GM20000 (cell line): ENCODE measurements around the gene CDKL4.
"Not testable (repeated sequence)": the region's sequence is repeated elsewhere in the genome, so short reads cannot be mapped to it uniquely, and the experiment has no call there.

Experiments used
- DNase-seq: peaks from one replicate; pipeline ENCODE4 v3.0.0; 2012; ENCODE audit warnings: low spot score
- TF ChIP-seq, protein P1 (sequence below): IDR thresholded peaks from 2 replicates; pipeline ENCODE4 v1.5.1; 2012; ENCODE audit warnings: mild to moderate bottlenecking, control low read depth; ENCODE audit errors: extremely low read depth, missing control alignments

The CDKL4 gene

DNA sequence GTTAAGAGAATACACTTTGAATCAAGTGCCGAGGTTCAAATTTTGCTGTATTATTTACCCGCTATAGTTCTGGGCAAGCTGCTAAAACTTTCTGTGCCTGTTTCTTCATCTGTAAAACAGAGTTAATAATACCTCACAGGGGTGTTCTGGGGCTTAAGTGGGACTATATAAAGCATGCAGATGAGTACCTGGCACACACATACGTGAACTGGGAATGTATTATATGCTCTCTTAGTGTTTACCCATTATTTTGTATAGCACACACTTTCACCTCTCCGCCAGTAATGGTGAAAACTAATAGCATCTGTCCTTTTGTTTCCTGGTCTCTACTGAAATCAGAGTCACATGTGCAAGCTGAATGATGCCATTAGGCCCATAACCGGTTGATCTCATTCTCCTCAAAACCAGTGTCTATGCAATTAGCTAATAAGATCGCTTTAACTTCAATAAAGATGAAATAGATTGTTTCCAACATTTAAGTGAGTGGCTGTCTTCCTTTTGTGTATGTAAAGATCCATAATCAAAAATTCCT, 3.8 kb upstream of the CDKL4 start:
- TF ChIP-seq, protein P1, sequence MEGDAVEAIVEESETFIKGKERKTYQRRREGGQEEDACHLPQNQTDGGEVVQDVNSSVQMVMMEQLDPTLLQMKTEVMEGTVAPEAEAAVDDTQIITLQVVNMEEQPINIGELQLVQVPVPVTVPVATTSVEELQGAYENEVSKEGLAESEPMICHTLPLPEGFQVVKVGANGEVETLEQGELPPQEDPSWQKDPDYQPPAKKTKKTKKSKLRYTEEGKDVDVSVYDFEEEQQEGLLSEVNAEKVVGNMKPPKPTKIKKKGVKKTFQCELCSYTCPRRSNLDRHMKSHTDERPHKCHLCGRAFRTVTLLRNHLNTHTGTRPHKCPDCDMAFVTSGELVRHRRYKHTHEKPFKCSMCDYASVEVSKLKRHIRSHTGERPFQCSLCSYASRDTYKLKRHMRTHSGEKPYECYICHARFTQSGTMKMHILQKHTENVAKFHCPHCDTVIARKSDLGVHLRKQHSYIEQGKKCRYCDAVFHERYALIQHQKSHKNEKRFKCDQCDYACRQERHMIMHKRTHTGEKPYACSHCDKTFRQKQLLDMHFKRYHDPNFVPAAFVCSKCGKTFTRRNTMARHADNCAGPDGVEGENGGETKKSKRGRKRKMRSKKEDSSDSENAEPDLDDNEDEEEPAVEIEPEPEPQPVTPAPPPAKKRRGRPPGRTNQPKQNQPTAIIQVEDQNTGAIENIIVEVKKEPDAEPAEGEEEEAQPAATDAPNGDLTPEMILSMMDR, result no peak
- DNase-seq, result no peak

DNA sequence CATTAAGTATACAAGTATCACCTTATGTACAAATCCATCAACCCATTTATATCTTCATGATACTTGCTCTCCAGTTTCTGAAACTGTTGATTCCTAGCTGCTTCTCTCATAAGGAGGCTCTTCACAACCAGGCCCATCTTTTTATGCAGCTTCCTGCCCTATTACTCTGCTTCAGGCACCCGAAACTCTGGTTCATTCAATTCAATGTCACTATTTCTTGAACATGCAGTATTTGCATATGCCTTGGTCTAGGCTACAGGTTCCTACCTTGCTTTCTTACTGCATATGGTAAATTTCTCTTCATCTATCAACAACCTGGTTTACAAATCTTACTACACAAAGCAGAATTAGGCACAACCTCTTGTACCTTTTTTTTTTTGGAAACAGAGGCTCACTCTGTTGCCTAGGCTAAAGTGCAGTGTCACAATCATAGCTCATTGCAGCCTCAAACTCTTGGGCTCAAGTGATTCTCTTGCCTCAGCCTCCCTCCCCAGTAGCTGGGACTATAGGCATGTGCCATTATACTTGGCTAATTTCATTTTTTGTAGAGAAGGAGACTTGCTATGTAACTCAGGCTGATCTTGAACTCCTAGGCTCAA, 2.7 kb upstream of the CDKL4 start:
- TF ChIP-seq, protein P1, result no peak

DNA sequence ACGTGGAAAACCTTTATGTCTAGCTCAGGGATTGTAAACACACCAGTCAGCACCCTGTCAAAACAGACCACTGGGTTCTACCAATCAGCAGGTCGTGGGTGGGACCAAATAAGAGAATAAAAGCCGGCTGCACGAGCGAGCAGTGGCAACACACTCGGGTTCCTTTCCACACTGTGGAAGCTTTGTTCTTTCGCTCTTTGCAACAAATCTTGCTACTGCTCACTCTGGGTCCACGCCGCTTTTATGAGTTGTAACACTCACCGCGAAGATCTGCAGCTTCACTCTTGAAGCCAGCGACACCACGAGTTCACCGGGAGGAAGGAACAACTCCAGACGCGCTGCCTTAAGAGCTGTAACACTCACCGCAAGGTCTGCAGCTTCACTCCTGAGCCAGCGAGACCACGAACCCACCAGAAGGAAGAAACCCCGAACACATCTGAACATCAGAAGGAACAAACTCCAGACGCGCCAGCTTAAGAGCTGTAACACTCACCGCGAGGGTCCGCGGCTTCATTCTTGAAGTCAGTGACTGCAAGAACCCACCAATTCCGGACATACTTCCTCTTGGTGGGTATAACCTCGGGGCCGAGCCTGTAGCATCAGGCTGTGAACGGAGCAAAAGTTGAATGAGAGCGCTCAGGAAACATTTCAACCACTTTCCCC, 1.3 kb upstream of the CDKL4 start:
- DNase-seq, result not testable (repeated sequence)

More for the DNA sequence above, 2.7 kb upstream of the CDKL4 start:
- no peak for DNase-seq

DNA sequence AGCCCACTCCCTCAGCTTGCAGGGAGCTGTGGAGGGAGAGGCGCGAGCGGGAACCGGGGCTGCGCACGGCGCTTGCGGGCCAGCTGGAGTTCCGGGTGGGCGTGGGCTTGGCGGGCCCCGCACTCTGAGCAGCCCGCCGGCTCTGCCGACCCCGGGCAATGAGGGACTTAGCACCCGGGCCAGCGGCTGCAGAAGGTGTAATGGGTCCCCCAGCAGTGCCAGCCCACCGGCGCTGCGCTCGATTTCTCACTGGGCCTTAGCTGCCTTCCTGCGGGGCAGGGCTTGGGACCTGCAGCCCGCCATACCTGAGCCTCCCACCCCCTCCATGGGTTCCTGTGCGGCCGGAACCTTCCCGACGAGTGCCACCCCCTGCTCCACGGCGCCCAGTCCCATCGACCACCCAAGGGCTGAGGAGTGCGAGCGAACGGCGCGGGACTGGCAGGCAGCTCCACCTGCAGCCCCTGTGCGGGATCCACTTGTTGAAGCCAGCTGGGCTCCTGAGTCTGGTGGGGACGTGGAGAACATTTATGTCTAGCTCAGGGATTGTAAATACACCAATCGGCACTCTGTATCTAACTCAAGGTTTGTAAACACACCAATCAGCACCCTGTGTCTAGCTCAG, 582 bp upstream of the CDKL4 start:
- not testable (repeated sequence) for DNase-seq

DNA sequence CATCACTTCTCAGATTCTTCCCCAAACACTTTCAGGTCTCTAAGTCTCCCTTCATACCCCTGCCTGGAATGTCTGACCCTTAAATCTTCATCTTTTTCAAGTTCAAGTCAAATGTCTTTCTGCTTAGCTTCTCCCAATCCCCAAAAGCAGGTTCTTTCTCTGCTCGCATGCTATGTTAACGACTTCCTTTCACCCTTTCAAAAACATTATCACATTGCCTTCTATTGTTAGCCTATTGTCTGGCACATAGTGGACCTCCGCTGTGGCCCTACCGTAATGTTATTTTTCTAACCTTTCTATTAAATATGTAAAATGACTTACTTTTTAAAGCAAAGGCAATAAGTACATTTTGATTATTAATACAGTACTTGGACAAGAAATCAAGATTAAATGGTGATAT, 2.2 kb downstream of the CDKL4 start:
- TF ChIP-seq, protein P1, result no peak
- DNase-seq, result no peak

DNA sequence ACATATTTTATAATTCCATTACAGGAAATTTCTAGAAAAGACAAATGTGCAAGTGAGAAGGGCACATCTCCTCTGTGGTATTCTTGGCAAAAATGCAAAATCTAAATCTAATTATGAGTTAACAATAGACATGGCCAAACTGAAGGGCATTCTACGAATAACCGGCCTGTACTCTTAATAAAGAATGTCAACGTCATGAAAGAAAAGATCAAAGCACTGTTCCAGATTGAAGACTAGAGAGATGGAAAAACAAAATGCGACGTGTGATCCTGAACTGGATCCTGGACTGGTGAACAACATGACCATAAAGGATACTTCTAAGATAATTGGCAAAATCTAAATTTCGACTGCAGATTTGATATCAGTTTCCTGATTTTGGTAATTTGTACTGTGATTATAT, 3.0 kb downstream of the CDKL4 start:
- DNase-seq, result no peak
- TF ChIP-seq, protein P1, result no peak

DNA sequence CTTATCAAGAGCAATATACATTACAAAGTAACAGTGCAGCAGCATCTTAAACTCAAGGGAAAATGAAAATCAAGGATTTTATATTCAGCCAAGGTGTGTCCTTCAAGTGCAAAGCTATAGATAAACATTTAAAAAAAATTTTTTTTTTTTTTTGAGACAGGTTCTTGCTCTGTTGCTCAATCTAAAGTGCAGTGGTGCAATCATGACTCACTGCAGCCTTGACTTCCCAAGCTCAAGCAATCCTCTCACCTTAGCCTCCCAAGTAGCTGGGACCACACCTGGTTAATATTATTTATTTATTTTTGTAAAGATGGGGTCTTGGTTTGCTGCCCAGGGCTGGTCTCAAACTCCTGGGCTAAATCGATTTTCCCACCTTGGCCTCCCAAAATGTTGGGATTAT, 9.0 kb downstream of the CDKL4 start:
- DNase-seq, result no peak
- TF ChIP-seq, protein P1, result no peak

DNA sequence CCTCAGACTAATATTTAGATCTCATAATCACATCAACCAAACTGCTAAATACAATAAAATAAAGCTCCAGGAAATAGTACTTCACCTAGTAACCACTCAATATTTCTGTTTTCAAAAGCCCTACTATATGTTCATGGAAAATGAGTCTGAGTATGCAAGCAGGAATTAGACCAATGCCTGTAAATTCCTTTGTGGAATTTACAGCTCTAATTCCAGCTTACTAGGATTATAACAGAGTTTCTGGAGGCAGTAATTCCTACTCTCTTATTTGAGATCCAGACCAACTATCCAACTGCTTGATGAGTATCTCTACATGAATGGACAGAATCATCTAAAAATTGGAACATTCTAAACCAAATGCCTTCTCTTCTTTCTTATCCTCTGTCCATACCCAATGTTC, 11.6 kb downstream of the CDKL4 start:
- no peak for DNase-seq
- TF ChIP-seq, protein P1, result no peak
